ENCODE data around the gene FAM111B.
A peak's percentile ranks its signal among the peaks of the same experiment; 100 is the strongest.
"Not testable (repeated sequence)": the region's sequence is repeated elsewhere in the genome, so short reads cannot be mapped to it uniquely, and the experiment has no call there.

The FAM111B gene

GRCh38 chr11:59106363-59107336 is at the start of gene FAM111B:
Gene FAM111B (plus strand): TSS chr11:59107237. CDS start chr11:59109626, 2,389 bp downstream.
- DNase-seq: peak in 3 of 4 experiments; percentile 5 to 34 (median 8)

- DNase-seq: peak; percentile 15 to 65 (median 30)
Observed at GRCh38 chr11:59058120-59059033, 48.7 kb upstream of the FAM111B start.

- DNase-seq: not testable (repeated sequence)
Observed at GRCh38 chr11:59060096-59060495, 46.9 kb upstream of the FAM111B start.

GRCh38 chr11:59062602-59063529 is 44.2 kb upstream of the FAM111B start:
- DNase-seq: no peak

- not testable (repeated sequence) for DNase-seq
Observed at GRCh38 chr11:59063996-59064727, 42.9 kb upstream of the FAM111B start.

- no peak for DNase-seq
Observed at GRCh38 chr11:59069087-59069486, 38.0 kb upstream of the FAM111B start.

- no peak for DNase-seq
Observed at GRCh38 chr11:59076876-59077571, 30.0 kb upstream of the FAM111B start.

- no peak for DNase-seq
Observed at GRCh38 chr11:59078435-59078834, 28.6 kb upstream of the FAM111B start.

GRCh38 chr11:59079086-59079485 is 28.0 kb upstream of the FAM111B start:
- DNase-seq: no peak

GRCh38 chr11:59080421-59080820 is 26.6 kb upstream of the FAM111B start:
- DNase-seq: not testable (repeated sequence)

GRCh38 chr11:59081430-59082020 is 25.5 kb upstream of the FAM111B start:
- DNase-seq: not testable (repeated sequence)

GRCh38 chr11:59086007-59086406 is 21.0 kb upstream of the FAM111B start, which contains the start of gene GLYATL1B:
Gene GLYATL1B (plus strand): TSS chr11:59086307. CDS start chr11:59086307, 0 bp downstream.
- DNase-seq: not testable (repeated sequence)

GRCh38 chr11:59088162-59088561 is 18.9 kb upstream of the FAM111B start:
- DNase-seq: no peak

- DNase-seq: not testable (repeated sequence)
Observed at GRCh38 chr11:59093576-59093975, 13.5 kb upstream of the FAM111B start.

GRCh38 chr11:59095225-59095624 is 11.8 kb upstream of the FAM111B start:
- DNase-seq: not testable (repeated sequence)

- not testable (repeated sequence) for DNase-seq
Observed at GRCh38 chr11:59095972-59096575, 11.0 kb upstream of the FAM111B start.

GRCh38 chr11:59097113-59097708 is 9.8 kb upstream of the FAM111B start:
- DNase-seq: peak; percentile 19 to 35 (median 29)

GRCh38 chr11:59097938-59098337 is 9.1 kb upstream of the FAM111B start:
- not testable (repeated sequence) for DNase-seq

GRCh38 chr11:59102259-59102765 is 4.7 kb upstream of the FAM111B start:
- peak in 3 of 4 experiments; percentile 11 to 22 (median 14) for DNase-seq

Data from activated CD4-positive, CD25-positive, alpha-beta regulatory T cell (primary cell).